Right renal pelvis (tissue), 4 donors: Measurements from ENCODE around the gene SPDYE2. TPM values are rescaled to one million over a fixed set of nuclear protein-coding genes. Genes with fewer than 3 reads are reported as not detected.
"Not testable (repeated sequence)": the region's sequence is repeated elsewhere in the genome, so short reads cannot be mapped to it uniquely, and the experiment has no call there.

ENCODE experiments used
- DNase-seq, 4 donors: peaks; one replicate each; pipeline ENCODE4 v3.0.0-alpha.2; 2013; ENCODE audit warnings: low read depth in 4 of 4, low spot score in 3 of 4, missing footprints in 1 of 4
- polyA plus RNA-seq, 4 donors: library from polyadenylated mRNA; unstranded; fragments of 120-200 nt; gene quantifications; one replicate each; pipeline ENCODE4 v1.2.1, GENCODE V29; 2013; ENCODE audit not compliant: insufficient read length in 4 of 4

The SPDYE2 gene
- polyA plus RNA-seq, 4 donors, result 1.6 to 3.4 (median 2.4) TPM

- not testable (repeated sequence) for DNase-seq
Observed at GRCh38 chr7:102596036-102596435, 45.0 kb downstream of the SPDYE2 start.

DNA sequence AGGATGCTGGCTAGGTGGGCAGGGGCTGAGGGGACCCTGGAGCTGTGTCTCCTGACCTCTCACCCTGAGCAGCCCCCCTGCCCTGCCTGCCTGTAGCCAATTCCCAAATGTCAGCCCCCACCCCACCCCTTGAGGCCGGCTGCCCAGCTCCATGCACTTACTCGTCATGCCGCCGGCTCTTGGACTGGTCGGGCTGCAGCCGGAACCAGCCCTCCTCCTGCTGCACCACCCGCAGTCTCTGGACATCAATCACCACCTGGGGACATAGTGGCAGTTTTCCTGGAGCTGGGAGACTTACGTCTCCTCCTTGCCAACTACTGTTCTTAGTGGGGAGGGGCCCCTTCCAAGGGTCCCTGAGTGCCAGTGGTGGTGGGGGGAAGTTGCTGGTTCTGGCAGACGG is 48.7 kb downstream of the SPDYE2 start:
- not testable (repeated sequence) for DNase-seq

DNA sequence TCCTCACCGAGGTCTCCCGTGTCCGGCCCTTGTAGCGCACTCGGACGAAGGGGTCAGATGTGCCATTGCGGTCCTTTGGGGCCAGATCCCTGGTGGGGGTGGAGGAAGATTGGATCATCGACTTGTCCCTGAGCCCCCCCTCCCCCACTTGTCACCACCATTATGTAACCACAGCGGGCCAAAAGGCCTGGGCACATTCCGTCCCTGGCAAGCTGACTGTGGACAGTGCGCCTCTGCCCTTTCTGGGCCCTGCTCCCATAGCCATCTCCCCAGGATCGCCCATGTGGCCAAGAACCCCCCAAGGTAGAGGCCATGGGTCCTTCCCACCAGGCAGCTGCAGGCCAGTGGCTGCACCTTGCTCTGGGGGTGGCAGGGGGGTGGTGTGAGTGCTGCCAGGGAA is 51.3 kb downstream of the SPDYE2 start:
- not testable (repeated sequence) for DNase-seq

DNA sequence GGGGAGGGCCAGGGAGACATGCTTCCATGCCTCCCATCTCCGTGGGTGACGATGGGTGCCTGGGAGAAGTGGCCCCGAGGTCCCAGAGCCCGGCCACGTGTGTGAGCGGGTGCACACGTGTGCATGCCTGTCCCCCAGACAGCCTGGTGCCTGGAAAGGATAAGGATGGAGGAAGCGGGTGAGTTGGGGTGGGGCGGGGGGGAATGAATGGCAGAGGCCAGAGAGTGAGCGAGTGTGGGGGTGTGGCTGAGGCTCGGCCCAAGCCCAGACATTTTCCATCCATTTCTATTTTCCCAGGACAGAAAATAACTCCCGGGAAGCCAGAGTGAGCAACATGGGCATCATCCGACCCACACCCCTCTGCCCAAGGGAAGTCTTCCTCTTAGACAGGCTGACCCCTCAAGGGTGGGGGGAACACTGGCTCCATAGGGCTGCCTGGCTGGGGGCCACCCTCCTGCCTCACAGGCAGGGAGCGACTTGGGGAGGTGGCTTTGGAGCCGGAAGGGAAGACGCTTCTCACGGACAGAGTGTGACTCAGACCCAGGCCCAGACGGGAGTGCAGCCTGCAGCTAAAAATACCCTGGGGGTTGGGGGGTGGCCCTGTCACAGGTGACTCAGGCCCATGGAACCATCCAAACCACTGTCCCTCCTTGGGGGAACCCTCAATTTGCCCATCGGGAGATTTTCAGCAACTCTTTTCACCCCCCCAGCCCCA is 53.6 kb downstream of the SPDYE2 start:
- DNase-seq, result not testable (repeated sequence)

- DNase-seq, result not testable (repeated sequence)
Observed at GRCh38 chr7:102606848-102607247, 55.8 kb downstream of the SPDYE2 start.

GRCh38 chr7:102609734-102610133 is 58.7 kb downstream of the SPDYE2 start:
- not testable (repeated sequence) for DNase-seq

DNA sequence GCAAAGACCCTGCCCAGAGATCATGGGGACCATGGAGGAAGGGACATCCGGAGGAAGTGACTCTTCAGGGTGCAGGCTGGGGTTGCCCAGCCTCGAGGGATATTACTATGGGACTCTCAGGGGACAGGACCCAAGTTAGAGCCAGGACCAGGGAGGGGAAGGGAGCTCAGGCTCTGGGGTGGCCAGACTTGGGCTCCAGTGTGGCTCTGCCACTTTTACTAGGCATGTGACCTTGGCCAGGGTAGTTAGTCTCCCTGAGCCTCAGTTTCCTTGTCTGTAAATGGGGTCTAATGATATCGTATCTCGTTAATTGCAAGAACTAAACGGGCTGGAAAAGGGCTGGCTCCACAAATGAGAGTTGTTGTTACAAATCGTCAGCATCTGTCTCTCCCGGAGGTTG is 59.4 kb downstream of the SPDYE2 start:
- not testable (repeated sequence) for DNase-seq

DNA sequence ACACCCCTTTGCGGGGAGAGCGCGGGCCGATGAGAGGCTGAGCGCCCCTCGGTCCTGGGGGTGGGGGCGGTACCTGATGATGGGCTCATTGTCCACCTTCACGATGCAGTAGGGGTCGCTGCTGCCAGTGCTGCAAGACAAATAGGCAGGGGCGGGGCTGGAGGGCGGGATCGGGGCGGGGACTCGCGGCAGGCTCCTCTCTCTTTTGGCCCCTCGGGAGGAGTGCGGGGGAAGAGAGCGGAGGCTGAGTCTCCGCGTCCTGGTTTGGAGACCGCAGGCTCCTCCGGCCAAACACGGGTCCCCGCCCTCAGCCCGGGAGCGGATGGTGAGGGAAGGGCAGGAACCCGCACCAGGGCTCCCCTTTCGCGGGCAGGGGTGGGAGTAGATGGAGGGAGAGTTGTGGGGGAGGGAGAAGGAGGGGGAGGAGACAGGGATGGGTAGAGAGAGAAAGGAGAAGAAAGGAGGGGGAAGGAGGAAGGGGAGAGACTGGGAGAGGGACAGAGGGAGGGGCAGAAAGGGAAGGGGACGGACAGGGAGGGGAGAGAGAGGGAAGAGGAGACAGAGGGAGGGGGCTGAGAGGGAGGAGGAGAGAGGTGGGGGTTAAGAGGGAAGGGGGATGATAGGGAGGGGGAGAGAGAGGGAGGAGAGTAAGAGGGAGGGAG is 60.1 kb downstream of the SPDYE2 start:
- DNase-seq, result not testable (repeated sequence)

GRCh38 chr7:102611675-102612325 is 60.8 kb downstream of the SPDYE2 start:
- peak in 1 of 4 donors; percentile 18 for DNase-seq

Other genes with a start within 250 kb of the SPDYE2 start
- 1 to 10 TPM in 3 of 4 donors, not detected in 1; 1.2 to 2.4 (median 1.4) TPM for gene SPDYE6, start 194.8 kb upstream of the SPDYE2 start, polyA plus RNA-seq
- gene PRKRIP1, start 154.9 kb upstream of the SPDYE2 start, polyA plus RNA-seq, result 10 to 100 TPM; 33.3 to 38.4 (median 35.2) TPM
- 10 to 100 TPM; 19.6 to 29.8 (median 21.4) TPM for gene ORAI2, start 117.7 kb upstream of the SPDYE2 start, polyA plus RNA-seq
- gene ALKBH4, start 86.4 kb upstream of the SPDYE2 start, polyA plus RNA-seq, result 10 to 100 TPM; 10.6 to 16.8 (median 11.5) TPM
- 10 to 100 TPM; 17.9 to 23.8 (median 20.8) TPM for gene LRWD1, start 86.2 kb upstream of the SPDYE2 start, polyA plus RNA-seq
- 10 to 100 TPM; 29.4 to 43.7 (median 31.6) TPM for gene POLR2J, start 72.3 kb upstream of the SPDYE2 start, polyA plus RNA-seq
- gene RASA4B, start 33.4 kb upstream of the SPDYE2 start, polyA plus RNA-seq, result 10 to 100 TPM in 2 of 4 donors, 1 to 10 TPM in 2; 7.5 to 22.2 (median 10.1) TPM
- 10 to 100 TPM in 1 of 4 donors, 1 to 10 TPM in 3; 4.6 to 10.9 (median 6.4) TPM for gene UPK3BL2, start 7.5 kb upstream of the SPDYE2 start, polyA plus RNA-seq
- gene POLR2J3, start 21.4 kb downstream of the SPDYE2 start, polyA plus RNA-seq, result 10 to 100 TPM; 58.9 to 81.7 (median 77.2) TPM
- 10 to 100 TPM; 23.9 to 42.4 (median 31.8) TPM for gene RASA4, start 65.5 kb downstream of the SPDYE2 start, polyA plus RNA-seq
- 10 to 100 TPM in 2 of 4 donors, 1 to 10 TPM in 2; 4.7 to 18.5 (median 11.1) TPM for gene UPK3BL1, start 91.6 kb downstream of the SPDYE2 start, polyA plus RNA-seq
- under 1 TPM; 0.32 to 0.79 (median 0.68) TPM for gene SPDYE2B, start 99.1 kb downstream of the SPDYE2 start, polyA plus RNA-seq
- gene POLR2J2, start 120.4 kb downstream of the SPDYE2 start, polyA plus RNA-seq, result 1 to 10 TPM; 1.3 to 3.1 (median 2.2) TPM
- 10 to 100 TPM; 10.1 to 12.3 (median 10.8) TPM for gene FAM185A, start 197.8 kb downstream of the SPDYE2 start, polyA plus RNA-seq